ENCODE results near the gene TNRC18.

- TF ChIP-seq POLR2A (IDR thresholded peaks at IDR 0.05; ENCODE audit: low read length) (no peak), GATA1 (IDR thresholded peaks at IDR 0.05; ENCODE audit: low read depth, low read length) (no peak)
Measured at GRCh38 chr7:5345671-5346070, 78.0 kb downstream of the TNRC18 start.
